ENCODE data around the gene HEBP2.

DNA sequence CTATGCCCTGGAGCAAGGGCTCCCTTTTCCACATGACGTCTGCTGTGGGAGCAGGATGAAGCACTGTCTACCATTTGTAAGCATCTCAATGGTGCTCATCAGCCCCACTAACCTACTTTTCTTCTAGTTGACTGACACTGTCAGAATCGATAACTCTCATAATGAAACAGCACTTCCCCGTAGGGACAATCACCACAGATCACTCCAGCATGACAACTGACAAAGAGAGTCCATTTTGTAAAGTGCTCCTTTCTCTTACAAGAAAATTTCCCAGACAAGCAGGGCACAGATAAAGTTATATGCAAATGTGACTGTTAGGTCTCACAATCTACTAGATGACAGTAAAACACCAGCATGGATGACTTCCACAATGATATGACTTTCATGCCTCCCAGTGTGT is 46.4 kb downstream of the HEBP2 start:
- TF ChIP-seq, protein P1, sequence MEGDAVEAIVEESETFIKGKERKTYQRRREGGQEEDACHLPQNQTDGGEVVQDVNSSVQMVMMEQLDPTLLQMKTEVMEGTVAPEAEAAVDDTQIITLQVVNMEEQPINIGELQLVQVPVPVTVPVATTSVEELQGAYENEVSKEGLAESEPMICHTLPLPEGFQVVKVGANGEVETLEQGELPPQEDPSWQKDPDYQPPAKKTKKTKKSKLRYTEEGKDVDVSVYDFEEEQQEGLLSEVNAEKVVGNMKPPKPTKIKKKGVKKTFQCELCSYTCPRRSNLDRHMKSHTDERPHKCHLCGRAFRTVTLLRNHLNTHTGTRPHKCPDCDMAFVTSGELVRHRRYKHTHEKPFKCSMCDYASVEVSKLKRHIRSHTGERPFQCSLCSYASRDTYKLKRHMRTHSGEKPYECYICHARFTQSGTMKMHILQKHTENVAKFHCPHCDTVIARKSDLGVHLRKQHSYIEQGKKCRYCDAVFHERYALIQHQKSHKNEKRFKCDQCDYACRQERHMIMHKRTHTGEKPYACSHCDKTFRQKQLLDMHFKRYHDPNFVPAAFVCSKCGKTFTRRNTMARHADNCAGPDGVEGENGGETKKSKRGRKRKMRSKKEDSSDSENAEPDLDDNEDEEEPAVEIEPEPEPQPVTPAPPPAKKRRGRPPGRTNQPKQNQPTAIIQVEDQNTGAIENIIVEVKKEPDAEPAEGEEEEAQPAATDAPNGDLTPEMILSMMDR (IDR thresholded peaks at IDR 0.05), result no peak
- TF ChIP-seq POLR2A (IDR thresholded peaks at IDR 0.05) (no peak), EP300 (IDR thresholded peaks at IDR 0.05) (no peak)

Measured in gastroesophageal sphincter (tissue), 3 donors.